ENCODE data around the gene RPTOR. TPM values are rescaled to one million over a fixed set of nuclear protein-coding genes. Genes with fewer than 3 reads are reported as not detected.

Gene RPTOR
- total RNA-seq, 4 donors from 2014 or later = 23.6 to 37.0 (median 27.8) TPM

DNA sequence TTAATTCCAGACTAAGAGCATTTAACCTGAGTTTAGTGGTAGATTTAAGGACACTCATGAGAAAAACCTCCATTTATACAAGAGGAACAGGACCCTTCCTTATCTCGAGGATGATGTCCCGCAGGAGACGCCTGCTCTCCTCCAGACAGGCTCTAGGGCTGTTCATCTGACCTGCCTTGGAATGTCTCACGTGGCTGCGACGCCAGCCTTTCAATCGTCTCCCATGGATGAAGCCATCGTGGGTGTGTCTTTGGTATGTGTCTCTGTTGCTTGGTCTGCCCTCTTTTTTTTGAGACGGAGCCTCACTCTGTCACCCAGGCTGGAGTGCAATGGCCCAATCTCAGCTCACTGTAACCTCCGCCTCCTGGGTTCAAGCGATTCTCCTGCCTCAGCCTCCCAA is 463.5 kb downstream of the RPTOR start:
- TF ChIP-seq, protein P1, sequence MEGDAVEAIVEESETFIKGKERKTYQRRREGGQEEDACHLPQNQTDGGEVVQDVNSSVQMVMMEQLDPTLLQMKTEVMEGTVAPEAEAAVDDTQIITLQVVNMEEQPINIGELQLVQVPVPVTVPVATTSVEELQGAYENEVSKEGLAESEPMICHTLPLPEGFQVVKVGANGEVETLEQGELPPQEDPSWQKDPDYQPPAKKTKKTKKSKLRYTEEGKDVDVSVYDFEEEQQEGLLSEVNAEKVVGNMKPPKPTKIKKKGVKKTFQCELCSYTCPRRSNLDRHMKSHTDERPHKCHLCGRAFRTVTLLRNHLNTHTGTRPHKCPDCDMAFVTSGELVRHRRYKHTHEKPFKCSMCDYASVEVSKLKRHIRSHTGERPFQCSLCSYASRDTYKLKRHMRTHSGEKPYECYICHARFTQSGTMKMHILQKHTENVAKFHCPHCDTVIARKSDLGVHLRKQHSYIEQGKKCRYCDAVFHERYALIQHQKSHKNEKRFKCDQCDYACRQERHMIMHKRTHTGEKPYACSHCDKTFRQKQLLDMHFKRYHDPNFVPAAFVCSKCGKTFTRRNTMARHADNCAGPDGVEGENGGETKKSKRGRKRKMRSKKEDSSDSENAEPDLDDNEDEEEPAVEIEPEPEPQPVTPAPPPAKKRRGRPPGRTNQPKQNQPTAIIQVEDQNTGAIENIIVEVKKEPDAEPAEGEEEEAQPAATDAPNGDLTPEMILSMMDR (IDR thresholded peaks at IDR 0.05) = no peak
- DNase-seq (ENCODE audit: low spot score) = no peak
- ATAC-seq (ENCODE audit: low FRiP score) = no peak

DNA sequence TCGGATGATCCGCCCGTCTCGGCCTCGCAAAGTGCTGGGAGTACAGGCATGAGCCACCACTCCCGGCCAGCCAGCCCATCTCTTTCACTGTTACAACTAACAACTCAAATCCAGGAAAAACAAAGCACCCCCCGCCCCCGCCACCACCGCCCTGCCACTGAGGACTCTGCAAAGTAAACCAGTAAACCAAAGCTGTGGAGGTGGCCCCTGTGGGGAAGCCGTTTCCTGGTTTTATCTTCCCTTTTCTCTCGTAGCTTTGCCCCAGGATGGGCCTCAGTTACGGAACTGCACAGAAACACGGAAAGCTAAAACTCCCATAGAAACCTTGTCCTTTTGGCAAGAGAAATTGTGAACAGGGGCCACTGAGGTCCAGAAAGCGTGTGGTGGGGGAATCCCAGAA is 464.5 kb downstream of the RPTOR start:
- no peak for ATAC-seq (ENCODE audit: low FRiP score)
- TF ChIP-seq, protein P1 (IDR thresholded peaks at IDR 0.05) = no peak

DNA sequence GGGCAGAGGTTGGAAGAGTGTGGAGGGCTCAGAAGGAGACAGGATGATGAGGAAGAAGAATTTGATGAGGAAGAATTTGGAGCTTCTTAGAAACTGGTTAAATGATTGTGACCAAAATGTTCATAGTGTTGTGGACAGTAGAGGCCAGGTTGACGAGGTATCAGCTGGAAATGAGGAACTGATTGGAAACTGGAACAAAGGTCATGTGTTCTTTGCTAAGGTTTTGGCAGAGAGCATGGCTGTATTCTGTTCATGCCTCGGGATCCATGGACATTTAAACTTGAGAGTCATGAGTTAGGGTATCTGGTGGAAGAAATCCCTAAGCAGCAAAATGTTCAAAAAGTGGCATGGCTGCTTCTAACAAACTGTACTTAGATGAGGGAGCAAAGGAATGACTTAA is 466.3 kb downstream of the RPTOR start:
- ATAC-seq (ENCODE audit: low FRiP score) (no peak), DNase-seq (ENCODE audit: low spot score) (no peak)
- TF ChIP-seq, protein P1 (IDR thresholded peaks at IDR 0.05) = no peak

More for the DNA sequence above, 464.5 kb downstream of the RPTOR start:
- no peak for DNase-seq (ENCODE audit: low spot score)

DNA sequence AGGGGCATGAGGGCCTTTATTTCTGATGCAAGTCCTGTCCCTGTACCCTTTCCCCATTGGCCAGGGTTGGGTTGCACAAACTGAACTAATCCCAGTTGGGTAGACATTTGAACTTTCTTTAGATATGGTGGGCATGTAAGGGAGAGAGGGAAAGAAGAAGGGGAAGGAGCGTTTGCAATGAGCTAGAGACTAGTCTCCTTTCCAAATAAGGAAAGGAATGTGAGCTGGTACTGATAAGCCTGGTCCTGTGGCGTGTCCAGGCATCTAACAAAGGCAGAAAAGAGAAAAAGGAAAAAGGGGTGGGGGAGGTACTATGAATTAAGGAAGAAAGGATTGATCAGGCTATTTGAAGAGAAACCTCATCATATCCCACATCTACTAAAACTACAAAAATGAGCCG is 467.3 kb downstream of the RPTOR start:
- no peak for DNase-seq (ENCODE audit: low spot score)
- TF ChIP-seq, protein P1 (IDR thresholded peaks at IDR 0.05) = no peak
- ATAC-seq (ENCODE audit: low FRiP score) = no peak

DNA sequence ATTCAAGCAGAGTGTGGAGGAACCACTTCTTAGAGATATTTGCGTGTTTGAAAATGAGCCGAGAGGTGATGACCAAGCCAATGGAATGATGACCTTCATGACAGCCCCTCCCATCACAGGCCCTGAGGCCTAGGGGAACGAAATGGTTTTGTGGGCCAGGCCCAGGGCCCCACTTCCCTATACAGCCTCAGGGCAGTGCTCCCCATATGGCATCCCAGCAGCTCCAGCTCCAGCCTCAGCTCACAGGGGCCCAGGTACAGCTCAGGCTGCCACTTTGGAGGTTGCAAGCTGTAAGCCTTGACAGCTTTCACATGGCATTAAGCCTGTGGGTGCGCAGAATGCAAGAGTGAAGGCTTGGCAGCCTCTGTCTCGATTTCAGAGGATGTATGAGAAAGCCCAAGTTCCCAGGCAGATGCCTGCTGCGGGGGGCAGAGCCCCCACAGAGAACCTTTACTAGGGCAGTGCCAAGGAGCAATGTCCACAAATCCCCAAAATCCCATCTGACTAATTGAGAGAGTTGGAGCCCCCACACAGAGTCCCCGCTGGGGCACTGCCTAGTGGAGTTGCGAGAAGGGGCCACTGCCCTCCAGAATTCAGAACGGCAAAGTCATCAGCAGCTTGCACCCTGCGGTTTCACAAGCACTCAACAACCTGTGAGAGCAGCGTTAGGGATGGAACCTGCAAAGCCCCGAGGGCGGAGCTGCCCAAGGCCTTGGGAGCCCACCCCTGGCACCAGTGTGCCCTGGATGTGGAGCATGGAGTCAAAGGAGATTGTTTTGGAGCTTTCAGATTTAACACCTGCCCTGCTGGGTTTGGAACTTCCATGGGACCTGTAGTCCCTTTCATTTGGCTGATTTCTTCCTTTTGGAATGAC is 468.2 kb downstream of the RPTOR start:
- ATAC-seq (ENCODE audit: low FRiP score) (no peak), DNase-seq (ENCODE audit: low spot score) (no peak)
- TF ChIP-seq, protein P1 (IDR thresholded peaks at IDR 0.05) = no peak

DNA sequence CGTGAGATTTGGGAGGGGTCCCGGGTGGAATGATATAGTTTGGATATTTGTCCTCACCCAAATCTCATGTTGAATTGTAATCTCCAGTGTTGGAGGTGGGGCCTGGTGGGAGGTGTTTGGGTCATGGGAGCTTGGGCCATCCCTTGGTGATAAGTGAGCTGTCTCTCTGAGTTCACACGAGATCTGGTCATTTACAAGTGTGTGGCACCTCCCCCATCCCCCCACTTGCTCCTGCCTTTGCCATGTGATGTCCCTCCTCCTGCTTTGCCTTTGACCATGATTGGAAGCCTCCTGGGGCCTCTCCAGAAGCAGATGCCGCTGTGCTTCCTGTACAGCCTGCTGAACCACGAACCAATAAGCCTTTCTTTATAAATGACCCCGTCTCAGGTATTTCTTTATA is 469.0 kb downstream of the RPTOR start:
- DNase-seq (ENCODE audit: low spot score) = no peak
- TF ChIP-seq, protein P1 (IDR thresholded peaks at IDR 0.05) = no peak
- ATAC-seq (ENCODE audit: low FRiP score) = no peak

DNA sequence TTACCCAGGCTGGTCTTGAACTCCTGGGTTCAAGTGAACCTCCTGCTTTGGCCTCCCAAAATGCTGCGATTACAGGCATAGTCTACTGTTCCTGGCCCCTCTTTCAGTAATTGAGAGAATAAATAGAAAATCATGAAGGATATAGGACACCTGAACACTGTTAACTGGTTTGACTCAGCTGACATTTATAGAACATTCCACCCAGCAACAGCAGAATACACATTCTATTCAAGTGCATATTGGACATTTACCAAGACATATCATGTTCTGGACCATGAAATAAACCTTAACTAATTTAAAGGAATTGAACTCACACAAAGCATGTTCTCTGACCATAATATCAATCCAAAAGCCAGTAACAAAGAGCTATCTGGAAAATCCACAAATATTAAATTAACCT is 470.5 kb downstream of the RPTOR start:
- no peak for ATAC-seq (ENCODE audit: low FRiP score)
- TF ChIP-seq, protein P1 (IDR thresholded peaks at IDR 0.05) = no peak
- no peak for DNase-seq (ENCODE audit: low spot score)
